ENCODE results near the gene OR1A2.
"Not testable (repeated sequence)": the region's sequence is repeated elsewhere in the genome, so short reads cannot be mapped to it uniquely, and the experiment has no call there.

The OR1A2 gene

GRCh38 chr17:3213587-3213986 lies 16.3 kb downstream of the OR1A2 start:
- no peak overlapping the region for H3K4me3 ChIP-seq (ENCODE audit: low read depth, low read length)
- TF ChIP-seq CTCF (IDR thresholded peaks at IDR 0.05; ENCODE audit: low read depth, low read length) = no peak

DNA sequence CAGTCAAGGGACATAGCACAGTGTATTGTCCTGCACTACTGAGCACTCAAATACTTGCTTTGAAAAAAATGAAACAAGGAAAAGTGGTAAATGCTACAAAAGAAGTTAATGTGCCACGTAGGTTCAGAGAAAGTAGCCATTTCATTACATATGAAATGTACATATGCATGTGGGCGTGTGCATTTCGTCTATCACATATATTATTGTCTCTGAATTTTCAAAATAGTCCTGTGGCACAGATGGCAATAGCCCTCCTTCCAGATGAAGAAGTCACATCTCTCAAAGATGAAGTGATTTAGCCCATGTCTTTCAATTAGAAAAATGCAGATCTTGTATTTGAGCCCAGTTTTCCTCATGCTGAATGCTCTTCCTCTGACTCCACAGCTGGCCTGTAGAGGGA lies 22.7 kb downstream of the OR1A2 start:
- not testable (repeated sequence) for H3K4me3 ChIP-seq (ENCODE audit: low read depth, low read length)

DNA sequence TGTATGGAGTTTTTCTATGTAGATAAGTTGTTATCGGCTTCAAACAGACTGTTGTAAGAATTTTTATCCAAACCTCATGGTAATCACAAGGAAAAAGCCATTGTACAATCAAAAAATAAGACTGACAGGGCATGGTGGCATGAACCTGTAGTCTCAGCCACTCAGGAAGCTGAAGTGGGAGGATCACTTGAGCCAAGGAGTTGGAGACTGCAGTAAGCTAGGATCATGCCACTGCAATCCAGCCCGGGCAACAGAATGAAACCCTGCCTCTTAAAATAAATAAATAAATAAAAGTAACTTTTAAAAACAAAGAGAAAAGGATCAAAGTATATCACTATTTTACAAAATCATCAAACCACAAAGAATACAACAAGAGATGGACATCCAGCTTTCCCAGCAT lies 24.5 kb downstream of the OR1A2 start:
- no peak overlapping the region for H3K4me3 ChIP-seq (ENCODE audit: low read depth, low read length)
- TF ChIP-seq CTCF (IDR thresholded peaks at IDR 0.05; ENCODE audit: low read depth, low read length) = no peak

- no peak overlapping the region for H3K4me3 ChIP-seq (ENCODE audit: low read depth, low read length)
- no peak for TF ChIP-seq CTCF (IDR thresholded peaks at IDR 0.05; ENCODE audit: low read depth, low read length)
These were observed 25.2 kb downstream of the OR1A2 start for GRCh38 chr17:3222505-3222904.

DNA sequence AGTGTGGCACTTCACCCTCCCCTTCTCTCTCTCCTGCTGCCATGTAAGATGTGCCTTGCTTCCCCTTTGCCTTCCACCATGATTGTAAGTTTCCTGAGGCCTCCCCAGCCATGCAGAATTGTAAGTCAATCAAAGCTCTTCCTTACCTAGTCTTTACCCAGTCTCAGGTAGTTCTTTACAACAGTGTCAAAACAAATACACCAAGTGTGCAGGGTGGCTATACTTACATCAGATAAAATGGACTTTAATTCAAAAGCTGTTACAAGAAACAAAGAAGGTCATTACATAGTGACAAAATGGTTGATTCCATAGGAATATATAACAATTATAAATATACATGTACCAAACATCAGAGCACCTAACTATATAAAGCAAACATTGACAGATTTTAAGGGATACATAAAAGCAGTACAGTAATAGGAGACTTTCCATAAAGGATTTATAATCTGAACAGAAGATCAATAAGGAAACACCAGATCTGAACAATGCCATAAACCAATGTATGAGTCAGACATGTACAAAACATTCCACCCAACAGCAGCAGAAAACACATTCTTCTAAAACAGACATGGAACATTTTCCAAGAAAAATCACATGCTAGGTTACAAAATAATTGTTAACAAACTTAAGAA lies 27.5 kb downstream of the OR1A2 start:
- not testable (repeated sequence) for H3K4me3 ChIP-seq (ENCODE audit: low read depth, low read length)

DNA sequence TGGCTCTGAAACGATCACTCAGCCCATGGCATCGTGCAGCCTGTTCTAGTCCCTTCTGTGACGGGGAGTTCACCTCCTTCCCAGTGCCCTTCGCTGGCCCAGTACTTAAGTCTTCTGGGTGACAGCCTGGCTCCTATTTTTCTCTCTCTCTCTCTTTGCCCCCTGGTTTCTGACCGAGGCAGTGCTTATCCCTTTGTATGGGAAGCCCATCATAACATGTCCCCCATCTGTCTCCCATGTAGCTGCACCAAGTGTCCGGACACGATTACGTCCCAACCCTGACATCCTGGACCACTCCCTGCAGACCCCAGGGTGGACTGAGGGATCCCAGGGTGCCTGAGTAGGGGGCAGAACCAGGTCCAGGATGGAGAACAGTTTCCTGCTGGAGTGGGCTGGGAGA lies 35.0 kb downstream of the OR1A2 start:
- H3K4me3 ChIP-seq (ENCODE audit: low read depth, low read length) = not testable (repeated sequence)

GRCh38 chr17:3238685-3239084 lies 41.4 kb downstream of the OR1A2 start:
- H3K4me3 ChIP-seq (ENCODE audit: low read depth, low read length) = not testable (repeated sequence)

DNA sequence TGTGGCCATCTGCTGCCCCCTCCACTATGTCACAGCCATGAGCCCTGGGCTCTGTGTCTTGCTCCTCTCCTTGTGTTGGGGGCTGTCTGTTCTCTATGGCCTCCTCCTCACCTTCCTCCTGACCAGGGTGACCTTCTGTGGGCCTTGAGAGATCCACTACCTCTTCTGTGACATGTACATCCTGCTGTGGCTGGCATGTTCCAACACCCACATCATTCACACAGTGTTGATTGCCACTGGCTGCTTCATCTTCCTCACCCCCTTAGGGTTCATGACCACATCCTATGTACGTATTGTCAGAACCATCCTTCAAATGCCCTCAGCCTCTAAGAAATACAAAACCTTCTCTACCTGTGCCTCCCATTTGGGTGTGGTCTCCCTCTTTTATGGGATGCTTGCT lies 43.7 kb downstream of the OR1A2 start:
- H3K4me3 ChIP-seq (ENCODE audit: low read depth, low read length) = not testable (repeated sequence)

DNA sequence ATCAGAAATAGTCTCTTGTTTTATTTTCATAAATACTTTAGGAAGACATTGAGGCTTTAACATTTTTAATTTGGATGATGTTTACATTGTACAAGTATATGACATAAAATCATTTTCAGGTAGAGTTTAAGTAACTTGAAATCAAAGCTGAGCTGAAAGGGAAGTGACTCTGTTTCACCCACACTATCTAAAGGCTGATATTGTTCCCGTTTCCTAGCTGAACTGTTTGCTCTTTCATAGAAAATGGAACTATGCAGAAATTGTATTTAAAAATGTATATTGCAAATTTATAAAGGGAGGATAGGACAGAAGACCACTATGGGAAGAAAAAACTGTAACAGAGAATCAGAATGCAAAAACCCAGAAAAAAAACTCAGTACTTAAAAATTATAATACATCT lies 47.5 kb downstream of the OR1A2 start:
- H3K4me3 ChIP-seq (ENCODE audit: low read depth, low read length) = not testable (repeated sequence)

Measured in WI38 (cell line).